NK-92 treated with Interleukin-12 subunit alpha and Interleukin-12 subunit beta, amount 100 ng/mL, for 24 hours (cell line): ENCODE measurements around the gene GFY.
"Not testable (repeated sequence)": the region's sequence is repeated elsewhere in the genome, so short reads cannot be mapped to it uniquely, and the experiment has no call there.

Source experiments
- DNase-seq: peaks from one replicate; lab custom pipeline; 2025; lab: John Stamatoyannopoulos, UW

Gene GFY

GRCh38 chr19:49444100-49444700 lies 19.0 kb downstream of the GFY start:
- DNase-seq: not testable (repeated sequence)

GRCh38 chr19:49445997-49446396 lies 20.8 kb downstream of the GFY start:
- no peak for DNase-seq

- no peak for DNase-seq
Observed at GRCh38 chr19:49447485-49448431, 22.6 kb downstream of the GFY start.

- DNase-seq: no peak
Observed at GRCh38 chr19:49448432-49448786, 23.2 kb downstream of the GFY start.

GRCh38 chr19:49450405-49450804 lies 25.2 kb downstream of the GFY start:
- DNase-seq: no peak

- DNase-seq: peak; percentile 94
Observed at GRCh38 chr19:49451430-49452181, 26.4 kb downstream of the GFY start, which contains the start of gene PIH1D1. TSS of gene PIH1D1 (minus strand) at chr19:49451814. CDS start at chr19:49451574, 240 bp downstream.

- DNase-seq: peak; percentile 98
Observed at GRCh38 chr19:49453013-49453756, 28.0 kb downstream of the GFY start, which contains the start of gene ALDH16A1. TSS of gene ALDH16A1 (plus strand) at chr19:49453225. CDS start at chr19:49453332, 107 bp downstream.

- DNase-seq: peak; percentile 19
Observed at GRCh38 chr19:49453757-49454240, 28.6 kb downstream of the GFY start.

GRCh38 chr19:49455773-49456172 lies 30.6 kb downstream of the GFY start:
- DNase-seq: no peak

GRCh38 chr19:49456326-49456725 lies 31.1 kb downstream of the GFY start:
- DNase-seq: no peak

- DNase-seq: no peak
Observed at GRCh38 chr19:49458567-49458903, 33.3 kb downstream of the GFY start.

GRCh38 chr19:49459388-49459787 lies 34.2 kb downstream of the GFY start:
- no peak for DNase-seq

- DNase-seq: not testable (repeated sequence)
Observed at GRCh38 chr19:49461130-49461529, 35.9 kb downstream of the GFY start.

GRCh38 chr19:49461656-49462055 lies 36.5 kb downstream of the GFY start:
- no peak for DNase-seq

GRCh38 chr19:49462492-49462891 lies 37.3 kb downstream of the GFY start:
- DNase-seq: no peak

- DNase-seq: no peak
Observed at GRCh38 chr19:49463960-49464740, 39.0 kb downstream of the GFY start.

GRCh38 chr19:49465371-49465770 lies 40.2 kb downstream of the GFY start:
- no peak for DNase-seq

GRCh38 chr19:49468199-49468598 lies 43.0 kb downstream of the GFY start:
- DNase-seq: no peak

- peak; percentile 95 for DNase-seq
Observed at GRCh38 chr19:49468746-49469447, 43.7 kb downstream of the GFY start.
